ENCODE measurements around the gene SLC45A3.

Gene SLC45A3

DNA sequence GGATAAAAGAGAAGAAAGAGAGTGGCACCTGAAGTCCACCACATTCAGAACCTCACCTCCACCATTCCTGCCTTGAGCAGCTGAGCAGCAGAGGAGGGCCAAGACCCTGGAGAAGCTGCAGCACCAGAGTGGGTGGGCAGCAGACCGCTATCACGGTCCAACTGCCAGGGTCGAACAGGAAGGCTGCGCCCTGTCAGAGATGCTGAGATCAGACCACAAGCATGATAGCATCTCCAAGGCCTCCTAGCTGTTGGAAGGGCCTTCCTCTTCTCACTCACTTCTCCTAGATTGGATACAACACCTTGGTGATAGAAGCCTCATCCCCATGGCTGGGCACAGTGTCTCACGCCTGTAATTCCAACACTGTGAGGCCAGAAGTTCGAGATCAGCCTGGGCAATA is 12.1 kb upstream of the SLC45A3 start:
- TF ChIP-seq, protein P1, sequence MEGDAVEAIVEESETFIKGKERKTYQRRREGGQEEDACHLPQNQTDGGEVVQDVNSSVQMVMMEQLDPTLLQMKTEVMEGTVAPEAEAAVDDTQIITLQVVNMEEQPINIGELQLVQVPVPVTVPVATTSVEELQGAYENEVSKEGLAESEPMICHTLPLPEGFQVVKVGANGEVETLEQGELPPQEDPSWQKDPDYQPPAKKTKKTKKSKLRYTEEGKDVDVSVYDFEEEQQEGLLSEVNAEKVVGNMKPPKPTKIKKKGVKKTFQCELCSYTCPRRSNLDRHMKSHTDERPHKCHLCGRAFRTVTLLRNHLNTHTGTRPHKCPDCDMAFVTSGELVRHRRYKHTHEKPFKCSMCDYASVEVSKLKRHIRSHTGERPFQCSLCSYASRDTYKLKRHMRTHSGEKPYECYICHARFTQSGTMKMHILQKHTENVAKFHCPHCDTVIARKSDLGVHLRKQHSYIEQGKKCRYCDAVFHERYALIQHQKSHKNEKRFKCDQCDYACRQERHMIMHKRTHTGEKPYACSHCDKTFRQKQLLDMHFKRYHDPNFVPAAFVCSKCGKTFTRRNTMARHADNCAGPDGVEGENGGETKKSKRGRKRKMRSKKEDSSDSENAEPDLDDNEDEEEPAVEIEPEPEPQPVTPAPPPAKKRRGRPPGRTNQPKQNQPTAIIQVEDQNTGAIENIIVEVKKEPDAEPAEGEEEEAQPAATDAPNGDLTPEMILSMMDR (IDR thresholded peaks at IDR 0.05; ENCODE audit: borderline replicate concordance, control extremely low read depth, extremely low read depth, insufficient read depth, missing control alignments), result no peak
- no peak for DNase-seq (ENCODE audit: low spot score)

GRCh38 chr1:205690122-205690756 is 9.9 kb upstream of the SLC45A3 start:
- TF ChIP-seq, protein P1 (IDR thresholded peaks at IDR 0.05; ENCODE audit: borderline replicate concordance, control extremely low read depth, extremely low read depth, insufficient read depth, missing control alignments), result no peak
- in situ Hi-C loops (cut with MboI; ENCODE audit: low sequenced_read_pairs, unreplicated experiment), result no loop called here
- no peak for DNase-seq (ENCODE audit: low spot score)

More for the DNA sequence above, 12.1 kb upstream of the SLC45A3 start:
- in situ Hi-C loops (cut with MboI; ENCODE audit: low sequenced_read_pairs, unreplicated experiment), result no loop called here

DNA sequence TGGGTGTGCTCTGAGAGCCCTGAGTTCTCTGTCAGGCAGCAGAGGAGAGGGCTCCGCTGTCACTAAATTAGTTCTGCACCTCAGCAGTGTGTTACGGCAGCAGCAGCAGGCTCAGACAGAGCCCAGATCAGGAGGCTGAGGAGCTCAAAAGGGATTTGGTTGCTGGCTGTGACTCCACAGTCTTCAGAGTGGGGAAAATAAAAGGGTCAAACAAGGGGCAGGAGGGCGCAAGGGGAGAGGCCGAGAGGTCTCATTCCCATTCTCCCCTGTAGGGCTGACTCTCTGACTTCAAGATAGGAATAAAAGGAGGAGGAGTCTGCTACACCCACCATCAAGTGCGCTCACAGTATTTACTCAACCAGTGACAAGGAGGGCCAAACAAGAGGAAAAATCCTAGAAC is 9.2 kb upstream of the SLC45A3 start:
- in situ Hi-C loops (cut with MboI; ENCODE audit: low sequenced_read_pairs, unreplicated experiment), result no loop called here
- TF ChIP-seq, protein P1 (IDR thresholded peaks at IDR 0.05; ENCODE audit: borderline replicate concordance, control extremely low read depth, extremely low read depth, insufficient read depth, missing control alignments), result no peak
- DNase-seq (ENCODE audit: low spot score), result no peak

DNA sequence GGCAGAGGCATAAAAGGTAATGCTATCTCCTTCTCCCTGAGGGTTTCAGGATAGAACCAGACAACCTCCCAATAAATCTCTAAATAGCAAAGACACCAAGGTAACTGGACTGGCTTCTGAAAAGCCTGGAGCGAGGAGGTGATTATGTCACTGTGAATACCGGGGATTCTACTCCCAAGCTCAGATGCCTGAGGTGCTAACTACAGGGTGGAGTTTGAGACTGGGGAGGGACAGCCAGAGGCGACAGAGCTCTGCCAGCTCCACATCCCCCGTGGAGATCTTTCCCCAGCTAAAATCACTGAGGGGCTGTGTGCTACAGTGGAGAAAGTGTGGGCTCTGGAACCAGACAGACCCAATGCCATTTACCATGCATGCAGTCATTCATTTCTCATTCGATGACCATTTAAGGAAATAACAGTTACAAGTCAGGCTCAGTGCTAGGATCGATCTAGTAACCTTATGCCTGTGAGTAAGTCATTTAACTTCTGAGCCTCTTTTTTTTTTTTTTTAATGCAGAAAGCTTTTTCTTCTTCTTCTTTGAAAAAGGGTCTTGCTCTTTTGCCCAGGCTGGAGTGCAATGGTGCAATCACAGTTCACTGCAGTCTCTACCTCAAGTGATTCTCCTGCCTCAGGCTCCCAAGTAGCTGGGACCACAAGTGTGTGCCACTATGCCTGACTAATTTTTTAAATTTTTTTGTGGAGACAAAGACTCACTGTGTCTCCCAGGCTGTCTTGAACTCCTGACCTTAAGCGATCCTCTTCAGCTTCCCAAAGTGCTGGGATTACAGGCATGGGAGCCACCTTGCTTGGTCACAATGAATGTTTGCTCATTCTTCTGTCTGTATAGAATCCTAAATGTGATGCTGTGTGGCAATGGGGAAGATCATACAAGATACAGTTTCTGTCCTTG is 8.1 kb upstream of the SLC45A3 start:
- TF ChIP-seq, protein P1 (IDR thresholded peaks at IDR 0.05; ENCODE audit: borderline replicate concordance, control extremely low read depth, extremely low read depth, insufficient read depth, missing control alignments), result no peak
- in situ Hi-C loops (cut with MboI; ENCODE audit: low sequenced_read_pairs, unreplicated experiment), result no loop called here
- DNase-seq (ENCODE audit: low spot score), result no peak

DNA sequence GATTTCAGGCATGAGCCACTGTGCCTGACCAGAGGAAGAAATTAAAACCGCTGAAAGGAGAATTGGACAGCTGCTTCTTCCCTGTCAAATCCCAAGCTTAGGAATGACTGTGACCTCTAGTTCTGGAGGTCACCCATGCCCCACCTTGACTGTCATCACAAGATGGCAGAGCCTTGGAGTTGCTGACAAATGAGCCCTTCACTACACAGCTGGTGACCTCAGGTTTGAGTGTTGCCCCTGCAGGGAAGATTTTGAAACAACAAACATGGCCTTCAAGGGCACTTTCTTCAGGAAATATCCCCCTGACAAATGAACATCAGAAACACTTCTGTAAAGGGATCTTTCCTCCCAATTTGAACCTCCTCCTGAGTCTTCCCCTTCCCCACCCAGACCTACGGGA is 6.9 kb upstream of the SLC45A3 start:
- in situ Hi-C loops (cut with MboI; ENCODE audit: low sequenced_read_pairs, unreplicated experiment), result no loop called here
- TF ChIP-seq, protein P1 (IDR thresholded peaks at IDR 0.05; ENCODE audit: borderline replicate concordance, control extremely low read depth, extremely low read depth, insufficient read depth, missing control alignments), result no peak
- DNase-seq (ENCODE audit: low spot score), result no peak

DNA sequence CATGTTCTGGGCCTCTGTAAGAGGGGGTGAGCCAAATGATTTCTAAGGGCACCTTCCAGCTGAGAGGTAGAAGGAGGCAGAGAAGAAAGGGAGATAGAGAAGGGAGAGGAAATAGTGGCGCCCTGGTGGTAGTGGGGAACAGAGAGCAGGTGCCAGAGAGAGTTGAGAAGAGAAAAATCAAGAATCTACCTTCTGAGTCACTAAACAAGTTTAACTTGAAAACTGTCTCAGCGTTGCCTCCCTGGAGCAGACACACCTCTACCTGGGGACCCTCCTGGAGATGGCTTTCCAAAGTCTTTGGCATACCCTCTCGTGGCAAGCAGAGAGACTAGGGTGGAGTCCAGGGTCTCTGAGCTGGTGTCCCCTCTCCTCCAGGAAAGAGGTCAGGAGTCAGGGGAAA is 1.1 kb upstream of the SLC45A3 start:
- no peak for DNase-seq (ENCODE audit: low spot score)

More for the DNA sequence above, 1.1 kb upstream of the SLC45A3 start:
- in situ Hi-C loops (cut with MboI; ENCODE audit: low sequenced_read_pairs, unreplicated experiment), result no loop called here
- TF ChIP-seq, protein P1 (IDR thresholded peaks at IDR 0.05; ENCODE audit: borderline replicate concordance, control extremely low read depth, extremely low read depth, insufficient read depth, missing control alignments), result no peak

Measured in GM13976 (cell line).